Fibroblast of skin of right quadriceps (primary cell): ENCODE results near the gene GSTM3.
"Not testable (repeated sequence)": the region's sequence is repeated elsewhere in the genome, so short reads cannot be mapped to it uniquely, and the experiment has no call there.

Source experiments
- DNase-seq: peaks from one replicate; pipeline ENCODE4 v3.0.0-alpha.2; 2013

Gene GSTM3

GRCh38 chr1:109725510-109725909 is 15.3 kb downstream of the GSTM3 start:
- DNase-seq: no peak

DNA sequence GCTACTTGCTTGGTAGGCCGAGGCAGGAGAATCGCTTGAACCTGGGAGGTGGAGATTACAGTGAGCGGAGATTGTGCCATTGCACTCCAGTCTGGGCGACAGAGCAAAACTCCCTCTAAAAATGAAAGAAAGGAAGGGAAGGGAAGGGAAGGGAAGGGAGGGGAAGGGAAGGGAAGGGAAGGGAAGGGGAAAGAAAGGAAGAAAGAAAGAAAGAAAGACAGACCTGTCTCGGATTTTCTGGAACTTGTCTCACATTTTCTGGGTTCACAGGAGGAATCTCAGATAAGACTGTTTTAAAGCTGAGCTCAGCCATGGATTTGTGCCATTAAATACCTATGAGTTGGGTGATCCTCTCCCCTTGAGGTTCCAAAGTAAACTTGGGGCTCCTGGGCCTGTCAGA is 15.9 kb downstream of the GSTM3 start:
- no peak for DNase-seq

DNA sequence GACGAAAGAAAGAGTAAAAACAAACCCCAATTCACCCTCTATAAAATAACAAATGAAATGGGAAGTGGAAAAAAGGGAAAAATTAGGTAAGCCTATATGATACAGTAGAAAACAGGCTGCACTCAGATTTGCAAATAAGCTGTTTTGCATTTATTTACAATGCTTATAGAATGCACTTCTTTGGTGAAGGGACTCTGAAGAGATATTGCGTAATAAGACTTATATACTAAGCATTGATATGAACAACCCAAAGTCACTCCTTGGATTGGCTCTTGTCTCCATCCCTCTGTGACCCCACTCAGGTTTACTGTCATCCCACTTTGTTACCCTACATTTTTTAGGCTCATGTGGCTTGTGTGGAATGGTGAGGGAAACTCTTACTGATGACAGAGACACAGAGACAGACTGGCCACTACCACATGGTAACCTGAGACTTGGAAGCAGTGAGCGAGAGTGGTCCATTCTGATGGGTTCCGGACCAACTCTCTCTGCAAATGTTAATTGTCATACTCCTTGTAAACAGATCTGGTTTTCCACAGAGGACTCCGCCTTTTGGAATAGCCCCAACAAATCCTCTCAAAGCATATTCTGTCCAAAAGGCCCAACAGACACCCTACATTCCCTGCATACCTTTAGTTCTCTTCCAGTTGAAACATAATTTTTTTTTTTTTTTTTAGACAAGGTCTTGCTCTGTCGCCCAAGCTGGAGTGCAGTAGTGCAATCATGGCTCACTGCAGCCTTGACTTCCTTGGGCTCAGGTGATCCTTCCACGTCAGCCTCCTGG is 17.7 kb downstream of the GSTM3 start:
- DNase-seq: peak; percentile 53

DNA sequence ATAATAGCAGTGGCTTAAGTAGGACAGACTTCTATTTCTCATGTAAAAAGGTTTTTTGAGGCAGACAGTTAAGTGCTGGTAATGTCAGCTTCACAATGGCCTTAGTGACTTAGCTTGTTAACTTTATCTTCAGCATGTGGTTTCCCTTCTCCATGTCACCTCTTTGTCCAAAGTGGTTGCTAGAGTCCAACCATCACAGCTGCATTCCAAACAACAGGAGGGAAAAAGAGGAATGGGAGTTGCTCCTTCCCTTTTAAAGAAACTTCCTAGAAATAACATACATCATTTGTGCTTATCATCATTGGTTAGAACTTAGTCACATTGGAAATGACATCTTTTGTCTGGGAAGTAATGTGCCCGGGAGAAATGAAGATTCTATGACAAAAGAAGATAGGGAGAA is 18.9 kb downstream of the GSTM3 start:
- no peak for DNase-seq

- DNase-seq: peak; percentile 34
Measured at GRCh38 chr1:109721042-109721441, 19.8 kb downstream of the GSTM3 start.

GRCh38 chr1:109719337-109719837 is 21.5 kb downstream of the GSTM3 start:
- DNase-seq: peak; percentile 56

DNA sequence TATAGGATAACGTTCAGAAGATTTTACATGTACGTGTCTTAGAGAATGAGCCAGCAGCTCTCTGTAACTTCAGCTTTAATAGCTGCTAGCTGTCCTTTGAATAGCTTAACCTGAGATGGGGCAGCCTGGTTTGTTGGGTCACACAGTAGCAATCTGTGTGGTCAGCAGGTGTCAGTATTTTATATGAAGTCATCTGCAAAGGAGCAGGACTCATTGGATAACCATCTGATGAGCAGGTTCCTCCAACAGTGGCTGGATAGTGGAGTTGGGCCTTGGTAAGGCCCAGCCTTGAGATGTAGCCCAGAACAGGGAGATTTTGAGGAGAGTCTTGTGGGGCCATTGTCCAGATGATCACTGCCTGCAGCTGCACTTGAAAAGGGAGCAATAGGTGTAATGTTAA is 22.3 kb downstream of the GSTM3 start:
- no peak for DNase-seq

DNA sequence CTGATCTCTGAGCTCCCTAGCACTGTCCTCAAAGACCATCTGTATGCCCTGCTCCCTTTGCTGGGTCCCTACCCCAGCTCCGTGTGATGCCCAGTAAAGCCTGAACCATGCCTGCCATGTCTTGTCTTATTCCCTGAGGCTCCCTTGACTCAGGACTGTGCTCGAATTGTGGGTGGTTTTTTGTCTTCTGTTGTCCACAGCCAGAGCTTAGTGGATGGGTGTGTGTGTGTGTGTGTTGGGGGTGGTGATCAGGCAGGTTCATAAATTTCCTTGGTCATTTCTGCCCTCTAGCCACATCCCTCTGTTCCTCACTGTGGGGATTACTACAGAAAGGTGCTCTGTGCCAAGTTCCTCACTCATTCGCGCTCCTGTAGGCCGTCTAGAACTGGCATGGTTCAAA is 23.1 kb downstream of the GSTM3 start:
- DNase-seq: no peak

DNA sequence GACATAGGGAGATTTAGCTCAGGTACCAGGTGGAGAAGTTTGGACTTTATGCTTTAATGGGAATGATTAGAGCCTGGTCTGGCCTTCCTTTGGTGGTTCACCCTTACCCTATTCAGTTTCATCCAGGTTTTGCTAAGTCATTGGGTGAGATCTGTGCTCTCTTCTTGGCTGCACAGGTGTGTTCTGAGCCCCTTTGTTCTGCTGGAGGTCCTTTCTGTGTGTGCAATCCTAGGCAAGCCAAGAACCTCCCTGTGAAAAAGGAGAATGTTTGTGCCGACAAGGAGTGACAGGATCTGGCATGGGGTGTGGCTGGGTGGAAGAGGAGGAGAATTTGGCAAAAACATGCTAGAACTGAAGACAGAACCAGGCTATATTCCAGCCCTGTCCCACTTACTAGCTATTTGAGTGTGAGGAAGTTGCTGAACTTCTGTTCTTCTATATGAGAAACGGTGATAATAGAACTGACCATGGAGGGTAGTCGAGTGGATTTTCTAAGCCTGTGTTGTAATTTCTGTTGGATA is 24.2 kb downstream of the GSTM3 start:
- no peak for DNase-seq

DNA sequence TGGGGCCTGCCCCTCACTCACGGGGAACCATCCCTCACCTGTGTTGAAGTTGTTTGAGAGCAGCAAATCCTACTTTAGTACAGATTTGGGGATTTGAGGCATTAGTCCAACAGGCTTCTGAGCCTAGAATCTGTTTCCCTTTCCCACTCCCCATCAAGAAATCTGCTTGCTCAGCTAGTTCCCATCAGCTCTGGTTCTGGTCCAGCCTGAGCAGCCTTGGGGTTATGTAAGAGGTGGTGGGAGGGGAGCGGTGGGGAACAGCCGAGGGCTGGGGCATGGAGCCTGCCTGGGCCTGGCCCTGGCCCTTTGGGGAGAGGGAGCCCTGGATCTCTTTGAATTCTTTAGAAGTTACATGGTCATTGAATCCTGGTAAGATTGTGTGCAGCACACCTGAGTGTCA is 24.7 kb downstream of the GSTM3 start:
- DNase-seq: no peak

DNA sequence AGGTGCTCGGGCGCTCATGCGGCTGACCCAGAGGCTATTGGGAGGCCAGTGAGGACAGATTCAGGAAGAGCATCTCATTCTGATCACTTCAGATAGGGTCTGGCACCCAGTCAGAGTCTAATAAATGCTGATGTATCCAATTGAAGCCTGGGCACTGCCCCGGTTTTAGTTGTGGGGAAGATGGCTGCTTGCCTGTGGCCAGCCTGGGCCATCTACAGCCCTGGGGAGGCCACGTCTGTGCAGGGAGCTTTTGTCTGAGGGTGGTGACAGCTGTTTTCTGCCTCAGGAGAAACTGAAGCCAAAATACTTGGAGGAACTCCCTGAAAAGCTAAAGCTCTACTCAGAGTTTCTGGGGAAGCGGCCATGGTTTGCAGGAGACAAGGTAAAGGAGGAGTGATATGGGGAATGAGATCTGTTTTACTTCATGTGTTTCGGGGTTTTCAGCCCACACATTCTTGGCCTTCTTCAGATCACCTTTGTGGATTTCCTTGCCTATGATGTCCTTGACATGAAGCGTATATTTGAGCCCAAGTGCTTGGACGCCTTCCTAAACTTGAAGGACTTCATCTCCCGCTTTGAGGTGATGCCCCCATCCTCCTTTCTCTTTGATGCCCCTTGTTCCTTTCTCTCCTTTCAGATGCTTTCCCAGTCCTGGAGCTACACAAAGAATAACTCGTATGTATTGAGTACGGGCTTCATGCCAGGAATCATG is 26.0 kb downstream of the GSTM3 start:
- no peak for DNase-seq

DNA sequence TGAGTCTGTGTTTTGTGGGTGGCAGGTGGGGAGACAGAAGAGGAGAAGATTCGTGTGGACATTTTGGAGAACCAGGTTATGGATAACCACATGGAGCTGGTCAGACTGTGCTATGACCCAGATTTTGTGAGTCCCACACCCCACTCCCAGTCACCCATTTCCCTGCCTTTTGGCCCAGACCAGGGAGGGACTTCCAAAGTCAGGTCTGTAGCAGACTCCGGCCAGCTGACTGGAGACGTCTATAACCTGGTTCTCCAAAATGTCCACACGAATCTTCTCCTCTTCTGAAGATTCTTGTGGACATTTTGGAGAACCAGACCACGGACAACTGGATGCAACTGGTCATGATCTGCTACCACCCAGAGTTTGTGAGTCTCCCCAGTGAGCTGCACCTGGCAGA is 27.2 kb downstream of the GSTM3 start:
- DNase-seq: no peak

DNA sequence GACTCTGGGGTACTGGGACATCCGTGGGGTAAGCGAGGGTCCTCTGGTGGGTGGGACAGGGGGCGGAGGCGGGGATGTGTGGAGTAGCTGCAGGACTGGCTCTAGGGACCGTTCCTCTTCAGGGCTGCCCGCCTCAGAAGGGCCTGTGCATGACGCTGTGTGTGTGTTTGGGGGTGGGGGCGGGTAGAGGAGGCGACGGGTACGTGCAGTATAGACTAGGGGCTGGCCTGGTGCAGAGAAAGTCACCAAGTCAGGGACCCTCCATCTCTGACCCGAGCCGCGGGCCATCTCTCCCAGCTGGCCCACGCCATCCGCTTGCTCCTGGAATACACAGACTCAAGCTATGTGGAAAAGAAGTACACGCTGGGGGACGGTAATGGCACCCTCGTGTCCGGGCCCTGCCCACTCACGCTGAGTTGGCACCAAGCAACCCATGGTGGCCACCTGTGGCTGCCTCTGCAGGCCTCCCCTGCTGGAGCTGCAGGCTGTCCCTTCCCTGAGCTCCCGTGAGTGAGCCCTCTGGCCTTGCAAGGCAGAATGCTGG is 28.4 kb downstream of the GSTM3 start:
- DNase-seq: no peak

DNA sequence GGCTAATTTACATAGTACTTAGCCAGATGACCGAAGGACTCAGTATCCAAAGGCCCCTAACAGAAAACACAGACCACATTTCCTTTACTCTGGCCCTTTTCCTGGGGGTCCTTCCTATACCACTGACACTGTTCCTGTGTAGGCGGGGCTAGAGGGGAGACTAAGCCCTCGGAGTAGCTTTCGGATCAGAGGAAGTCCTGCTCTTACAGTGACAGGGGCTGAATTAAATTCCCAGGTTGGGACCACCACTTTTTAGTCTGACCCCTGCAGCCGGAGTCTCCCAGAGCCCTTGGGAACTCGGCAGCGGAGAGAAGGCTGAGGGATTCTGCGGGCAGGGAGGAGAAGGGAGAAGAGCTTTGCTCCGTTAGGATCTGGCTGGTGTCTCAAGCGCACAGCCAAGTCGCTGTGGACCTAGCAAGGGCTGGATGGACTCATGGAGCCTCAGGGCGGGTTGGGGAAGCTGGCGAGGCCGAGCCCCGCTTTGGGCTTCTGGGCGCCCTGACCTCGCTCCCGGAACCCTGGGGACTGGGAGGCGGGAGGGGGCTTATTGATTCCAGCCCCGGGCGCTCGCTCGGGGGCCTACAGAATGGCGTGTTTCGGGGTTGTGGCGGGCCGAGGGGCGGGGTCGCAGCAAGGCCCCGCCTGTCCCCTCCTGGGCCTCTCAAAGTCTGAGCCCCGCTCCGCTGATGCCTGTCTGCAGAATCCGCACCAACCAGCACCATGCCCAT is 29.1 kb downstream of the GSTM3 start, which contains the start of gene GSTM5:
GSTM5 (plus strand) TSS at position 659 of the 728 bp plus-strand sequence; CDS start at position 721, 62 bp downstream.
- peak; percentile 16 for DNase-seq

- not testable (repeated sequence) for DNase-seq
Measured at GRCh38 chr1:109709822-109710221, 31.0 kb downstream of the GSTM3 start.

DNA sequence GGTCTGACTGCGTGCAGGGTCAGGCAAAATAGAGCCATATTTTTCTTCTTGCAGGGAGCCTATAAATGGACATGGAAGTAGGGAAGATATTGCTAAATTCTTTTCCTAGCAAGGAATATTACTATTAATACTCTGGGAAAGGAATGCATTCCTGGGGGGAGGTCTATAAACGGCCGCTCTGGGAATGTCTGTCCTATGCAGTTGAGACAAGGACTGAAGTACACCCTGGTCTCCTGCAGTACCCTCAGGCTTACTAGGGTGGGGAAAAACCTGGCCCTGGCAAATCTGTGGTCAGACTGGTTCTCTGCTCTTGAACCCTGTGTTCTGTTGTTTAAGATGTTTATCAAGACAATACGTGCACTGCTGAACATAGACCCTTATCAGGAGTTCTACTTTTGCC is 31.9 kb downstream of the GSTM3 start:
- DNase-seq: not testable (repeated sequence)

- DNase-seq: no peak
Measured at GRCh38 chr1:109705411-109705810, 35.4 kb downstream of the GSTM3 start.

- DNase-seq: no peak
Measured at GRCh38 chr1:109704173-109704572, 36.7 kb downstream of the GSTM3 start.

GRCh38 chr1:109702940-109703339 is 37.9 kb downstream of the GSTM3 start:
- not testable (repeated sequence) for DNase-seq

- DNase-seq: not testable (repeated sequence)
Measured at GRCh38 chr1:109697861-109698260, 43.0 kb downstream of the GSTM3 start.

DNA sequence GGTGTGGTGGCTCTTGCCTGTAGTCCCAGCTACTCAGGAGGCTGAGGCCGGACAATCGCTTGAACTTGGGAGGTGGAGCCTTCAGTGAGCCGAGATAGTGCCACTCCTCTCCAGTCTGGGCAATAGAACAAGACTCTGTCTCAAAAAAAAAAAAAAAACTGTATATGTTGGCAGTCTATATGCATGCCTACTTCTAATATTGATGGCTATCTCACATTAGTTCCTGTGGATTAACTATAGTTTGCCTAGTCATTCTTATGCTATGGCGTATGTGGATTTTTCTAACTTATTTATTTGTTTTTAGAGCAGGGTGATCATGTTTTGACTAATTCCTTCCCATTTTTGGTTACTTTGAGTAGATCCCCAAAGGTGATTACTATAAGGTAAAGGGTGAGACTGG is 43.8 kb downstream of the GSTM3 start:
- no peak for DNase-seq

DNA sequence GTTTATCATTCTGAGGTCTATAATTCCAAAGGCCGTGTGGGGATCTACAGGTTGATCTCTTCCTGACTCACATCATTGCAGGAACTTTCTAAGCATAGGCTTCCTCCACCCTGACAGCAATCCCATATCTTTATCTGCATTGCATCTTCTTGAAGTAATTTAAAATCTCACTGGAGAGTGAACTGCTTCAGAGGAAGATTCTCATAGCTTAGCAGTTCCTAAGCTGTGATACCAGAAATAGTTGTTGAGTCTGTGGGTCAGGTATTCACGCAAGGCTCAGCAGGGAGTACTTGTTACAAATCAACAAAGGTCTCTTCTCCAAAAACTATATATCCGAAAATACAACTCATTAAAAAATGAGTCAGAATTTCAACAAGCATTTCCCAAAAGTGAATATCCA is 45.7 kb downstream of the GSTM3 start:
- not testable (repeated sequence) for DNase-seq

DNA sequence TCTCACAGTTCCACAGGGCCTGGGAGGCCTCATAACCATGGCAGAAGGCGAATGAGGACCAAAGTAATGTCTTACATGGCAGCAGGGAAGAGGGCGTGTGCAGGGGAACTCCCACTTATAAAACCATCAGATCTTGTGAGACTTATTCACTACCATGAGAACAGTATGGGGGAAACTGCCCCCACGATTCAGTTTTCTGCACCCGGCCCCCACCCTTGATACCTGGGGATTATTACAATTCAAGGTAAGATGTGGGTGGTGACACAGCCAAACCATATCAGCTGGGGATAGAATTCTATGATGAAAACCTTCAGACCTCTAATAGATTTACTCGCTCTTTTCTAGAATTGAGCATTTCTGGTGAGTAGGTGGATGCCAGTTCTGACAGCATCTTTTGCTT is 46.4 kb downstream of the GSTM3 start:
- DNase-seq: not testable (repeated sequence)
